BLaER1 treated with 17β-estradiol and CSF1 and Interleukin-3, amounts not matched to agents 10 nM and 100 nM (cell line): ENCODE results near the gene HCFC1.
"Not testable (repeated sequence)": the region's sequence is repeated elsewhere in the genome, so short reads cannot be mapped to it uniquely, and the experiment has no call there.

ENCODE experiments used
- H3K27ac ChIP-seq, 11 experiments: shearing (Covaris generic); formaldehyde crosslinking; 2 replicates each; pipeline ENCODE4 v1.8.1; 2022
- H3K27me3 ChIP-seq, 11 experiments: shearing (Covaris generic); formaldehyde crosslinking; 2 replicates each; pipeline ENCODE4 v1.8.1; 2022
- H3K36me3 ChIP-seq, 11 experiments: shearing (Covaris generic); formaldehyde crosslinking; 2 replicates each; pipeline ENCODE4 v1.8.1; 2022
- H3K4me1 ChIP-seq, 10 experiments: shearing (Covaris generic); formaldehyde crosslinking; 2 replicates each; pipeline ENCODE4 v1.8.1; 2022
- H3K4me2 ChIP-seq, 11 experiments: shearing (Covaris generic); formaldehyde crosslinking; 2 replicates each; pipeline ENCODE4 v1.8.1; 2022
- H3K4me3 ChIP-seq, 10 experiments: shearing (Covaris generic); formaldehyde crosslinking; 2 replicates each; pipeline ENCODE4 v1.8.1; 2022
- H3K9ac ChIP-seq, 11 experiments: shearing (Covaris generic); formaldehyde crosslinking; 2 replicates each; pipeline ENCODE4 v1.8.1; 2022
- H3K9me3 ChIP-seq, 11 experiments: shearing (Covaris generic); formaldehyde crosslinking; replicated peaks in 1 of 11; 2 replicates each; pipeline ENCODE4 v1.8.1; 2022
- H4K20me1 ChIP-seq, 11 experiments: shearing (Covaris generic); formaldehyde crosslinking; 2 replicates each; pipeline ENCODE4 v1.8.1; 2022
- Cebpa-rat ChIP-seq, 11 experiments: shearing (Covaris generic); IDR thresholded peaks; 2 replicates each; pipeline ENCODE4 v1.8.1; 2022

The HCFC1 gene

DNA sequence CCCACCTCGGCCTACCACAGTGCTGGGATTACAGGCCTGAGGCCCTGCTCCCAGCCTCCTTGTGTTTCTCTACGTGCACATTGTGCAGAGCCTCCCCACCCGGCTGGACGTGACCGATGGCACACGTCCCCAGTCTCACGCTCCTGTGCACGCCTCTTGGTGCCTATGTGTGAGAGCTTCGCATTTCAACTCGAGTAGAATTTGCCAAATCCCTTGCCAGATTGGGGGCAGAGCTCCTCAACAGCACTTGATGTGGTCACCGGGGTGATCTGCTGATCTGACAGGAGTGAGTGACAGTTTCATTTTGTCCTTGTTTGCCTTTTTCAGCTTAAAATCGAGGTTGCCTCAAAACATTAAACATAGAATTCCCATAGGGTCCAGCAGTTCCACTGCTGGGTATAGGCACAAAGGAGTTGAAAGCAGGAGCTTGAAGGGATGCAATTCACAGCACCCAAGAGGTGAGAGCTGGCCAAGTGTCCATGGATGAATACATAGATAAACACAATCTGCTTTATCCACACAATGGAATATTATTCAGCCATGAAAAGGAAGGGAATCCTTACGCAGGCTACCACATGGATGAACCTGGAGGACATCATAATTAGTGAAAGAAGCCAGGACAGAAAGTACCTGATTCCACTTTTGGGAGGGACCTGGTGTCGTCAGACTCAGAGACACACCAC is 18.5 kb upstream of the HCFC1 start:
- Histone ChIP-seq H3K36me3 (no peaks in the 10 kb centered on the region), H3K9me3 (peaks cover 0 to 12% (median 8%) of the 10 kb centered on the region in 11 experiments; a peak in 15 of 22 replicates), H4K20me1 (peaks cover 0 to 23% (median 9%) of the 10 kb centered on the region in 11 experiments; a peak in 11 of 22 replicates), H3K4me2 (peak overlapping the region; percentile 31 to 71 (median 51)), H3K27me3 (peaks cover 71 to 96% (median 92%) of the 10 kb centered on the region in 11 experiments), H3K9ac (peak overlapping the region in 8 of 11 experiments; percentile 21 to 57 (median 48); a peak in 11 of 22 replicates), H3K4me1 (peaks cover 41 to 75% (median 58%) of the 10 kb centered on the region in 10 experiments), H3K4me3 (no peak overlapping the region), H3K27ac (peak overlapping the region in 9 of 11 experiments; percentile 3 to 71 (median 68); a peak in 18 of 22 replicates)
- 0 out of 22 replicates have a peak, but pooled peaks of 1 of the 11 experiments have one; percentile 19 for TF ChIP-seq Cebpa-rat (IDR thresholded peaks at IDR 0.05)

GRCh38 chrX:153988493-153988892 is 16.9 kb upstream of the HCFC1 start:
- H3K4me2 ChIP-seq, result peak overlapping the region in 5 of 11 experiments; percentile 18 to 44 (median 24); a peak in 4 of 22 replicates
- H3K36me3 ChIP-seq, result no peaks in the 10 kb centered on the region
- H4K20me1 ChIP-seq, result peaks cover 0 to 37% (median 25%) of the 10 kb centered on the region in 11 experiments; a peak in 13 of 22 replicates
- H3K4me1 ChIP-seq, result peaks cover 58 to 91% (median 73%) of the 10 kb centered on the region in 10 experiments
- no peak for TF ChIP-seq Cebpa-rat (IDR thresholded peaks at IDR 0.05)
- H3K9ac ChIP-seq, result 0 out of 22 replicates have a peak overlapping the region, but pooled peaks of 1 of the 11 experiments have one; percentile 6
- peak overlapping the region in 6 of 11 experiments; percentile 11 to 69 (median 51); a peak in 8 of 22 replicates for H3K27ac ChIP-seq
- H3K4me3 ChIP-seq, result no peak overlapping the region
- peaks cover 0 to 12% (median 8%) of the 10 kb centered on the region in 11 experiments; a peak in 15 of 22 replicates for H3K9me3 ChIP-seq
- peaks cover 82 to 96% (median 94%) of the 10 kb centered on the region in 11 experiments for H3K27me3 ChIP-seq

GRCh38 chrX:153984351-153985178 is 12.9 kb upstream of the HCFC1 start:
- peaks cover 0 to 12% (median 0%) of the 10 kb centered on the region in 11 experiments; a peak in 3 of 22 replicates for H3K9me3 ChIP-seq
- H3K4me1 ChIP-seq, result peaks cover 62 to 93% (median 86%) of the 10 kb centered on the region in 10 experiments
- peak overlapping the region; percentile 54 to 90 (median 69) for H3K4me2 ChIP-seq
- no peak for TF ChIP-seq Cebpa-rat (IDR thresholded peaks at IDR 0.05)
- H3K4me3 ChIP-seq, result no peak overlapping the region
- peaks cover 0 to 55% (median 46%) of the 10 kb centered on the region in 11 experiments; a peak in 14 of 22 replicates for H4K20me1 ChIP-seq
- H3K9ac ChIP-seq, result peak overlapping the region in 10 of 11 experiments; percentile 53 to 80 (median 76); a peak in 18 of 22 replicates
- H3K36me3 ChIP-seq, result no peaks in the 10 kb centered on the region
- peaks cover 83 to 100% (median 96%) of the 10 kb centered on the region in 11 experiments for H3K27me3 ChIP-seq
- H3K27ac ChIP-seq, result peak overlapping the region in 10 of 11 experiments; percentile 64 to 92 (median 86); a peak in 19 of 22 replicates

- Histone ChIP-seq H4K20me1 (peaks cover 0 to 55% (median 41%) of the 10 kb centered on the region in 11 experiments; a peak in 14 of 22 replicates), H3K4me2 (peak overlapping the region; percentile 54 to 90 (median 84); a peak in 20 of 22 replicates), H3K4me1 (peaks cover 58 to 81% (median 74%) of the 10 kb centered on the region in 10 experiments), H3K4me3 (no peak overlapping the region), H3K9ac (peak overlapping the region in 3 of 11 experiments; percentile 11 to 76 (median 40); a peak in 4 of 22 replicates), H3K36me3 (no peaks in the 10 kb centered on the region), H3K9me3 (peaks cover 0 to 12% (median 0%) of the 10 kb centered on the region in 11 experiments; a peak in 3 of 22 replicates), H3K27me3 (peaks cover 81 to 100% (median 96%) of the 10 kb centered on the region in 11 experiments), H3K27ac (peak overlapping the region in 9 of 11 experiments; percentile 4 to 92 (median 87); a peak in 17 of 22 replicates)
- no peak for TF ChIP-seq Cebpa-rat (IDR thresholded peaks at IDR 0.05)
These were observed 11.7 kb upstream of the HCFC1 start for GRCh38 chrX:153983321-153983801.

DNA sequence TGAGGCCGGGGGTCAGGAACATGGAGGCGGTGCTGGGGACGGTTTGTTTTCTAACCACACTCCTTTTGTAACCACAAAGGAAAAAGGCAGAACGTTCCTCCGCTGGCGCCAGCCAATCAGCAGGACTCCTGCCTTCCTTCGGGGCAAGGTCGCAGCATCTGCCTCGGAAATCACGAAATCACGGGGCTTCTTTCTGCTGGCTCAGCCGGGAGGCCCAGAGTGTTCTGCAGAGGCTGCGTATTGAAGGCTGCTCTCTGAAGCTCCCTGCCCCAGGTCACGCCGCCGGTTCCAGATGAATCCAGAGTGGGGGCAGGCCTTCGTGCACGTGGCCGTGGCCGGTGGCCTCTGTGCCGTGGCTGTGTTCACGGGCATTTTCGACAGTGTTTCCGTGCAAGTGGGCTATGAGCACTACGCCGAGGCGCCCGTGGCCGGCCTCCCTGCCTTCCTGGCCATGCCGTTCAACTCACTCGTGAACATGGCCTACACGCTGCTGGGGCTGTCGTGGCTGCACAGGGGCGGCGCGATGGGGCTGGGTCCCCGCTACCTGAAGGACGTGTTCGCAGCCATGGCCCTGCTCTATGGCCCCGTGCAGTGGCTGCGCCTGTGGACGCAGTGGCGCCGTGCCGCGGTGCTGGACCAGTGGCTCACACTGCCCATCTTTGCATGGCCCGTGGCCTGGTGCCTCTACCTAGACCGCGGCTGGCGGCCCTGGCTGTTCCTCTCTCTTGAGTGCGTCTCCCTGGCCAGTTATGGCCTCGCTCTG is 10.3 kb upstream of the HCFC1 start:
- Histone ChIP-seq H3K4me1 (peaks cover 58 to 69% (median 64%) of the 10 kb centered on the region in 10 experiments), H4K20me1 (peaks cover 0 to 62% (median 47%) of the 10 kb centered on the region in 11 experiments; a peak in 14 of 22 replicates), H3K9me3 (peaks cover 0 to 12% (median 0%) of the 10 kb centered on the region in 11 experiments; a peak in 3 of 22 replicates), H3K27me3 (peaks cover 86 to 100% (median 97%) of the 10 kb centered on the region in 11 experiments), H3K4me3 (peak overlapping the region in 4 of 10 experiments; percentile 11 to 49 (median 14); a peak in 3 of 20 replicates), H3K9ac (peak overlapping the region in 10 of 11 experiments; percentile 60 to 81 (median 74); a peak in 18 of 22 replicates), H3K27ac (peak overlapping the region; percentile 80 to 92 (median 87)), H3K36me3 (no peaks in the 10 kb centered on the region), H3K4me2 (peak overlapping the region; percentile 67 to 90 (median 84))
- TF ChIP-seq Cebpa-rat (IDR thresholded peaks at IDR 0.05), result no peak

DNA sequence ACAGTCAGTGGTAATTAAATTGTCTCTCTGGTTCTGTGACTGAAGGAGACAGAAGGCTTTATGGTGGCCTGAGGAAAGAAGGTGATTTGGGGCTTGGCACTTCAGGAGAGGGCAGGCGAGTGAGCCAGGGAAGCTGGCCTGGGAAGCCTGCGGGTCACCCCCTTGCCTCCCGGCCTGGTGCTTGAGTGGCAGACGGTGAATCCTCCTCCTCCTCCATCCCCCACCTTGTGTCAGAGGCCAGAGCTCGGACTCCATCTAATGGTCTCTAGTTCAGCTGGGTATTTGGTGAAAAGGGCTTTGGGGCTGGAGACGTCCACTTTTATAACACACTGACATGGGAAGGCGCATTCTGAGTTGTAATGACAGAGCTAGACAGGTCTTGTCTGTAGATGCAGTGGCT is 9.6 kb upstream of the HCFC1 start:
- no peak for TF ChIP-seq Cebpa-rat (IDR thresholded peaks at IDR 0.05)
- peaks cover 0 to 12% (median 0%) of the 10 kb centered on the region in 11 experiments; a peak in 3 of 22 replicates for H3K9me3 ChIP-seq
- H3K4me3 ChIP-seq, result peak overlapping the region in 3 of 10 experiments; percentile 4 to 9 (median 8); a peak in 2 of 20 replicates
- no peaks in the 10 kb centered on the region for H3K36me3 ChIP-seq
- peak overlapping the region; percentile 60 to 81 (median 74); a peak in 21 of 22 replicates for H3K9ac ChIP-seq
- peaks cover 86 to 100% (median 97%) of the 10 kb centered on the region in 11 experiments for H3K27me3 ChIP-seq
- H3K4me2 ChIP-seq, result peak overlapping the region; percentile 67 to 90 (median 84)
- H3K4me1 ChIP-seq, result peaks cover 54 to 61% (median 57%) of the 10 kb centered on the region in 10 experiments
- H3K27ac ChIP-seq, result peak overlapping the region; percentile 80 to 92 (median 87)
- H4K20me1 ChIP-seq, result peaks cover 0 to 70% (median 46%) of the 10 kb centered on the region in 11 experiments; a peak in 17 of 22 replicates

DNA sequence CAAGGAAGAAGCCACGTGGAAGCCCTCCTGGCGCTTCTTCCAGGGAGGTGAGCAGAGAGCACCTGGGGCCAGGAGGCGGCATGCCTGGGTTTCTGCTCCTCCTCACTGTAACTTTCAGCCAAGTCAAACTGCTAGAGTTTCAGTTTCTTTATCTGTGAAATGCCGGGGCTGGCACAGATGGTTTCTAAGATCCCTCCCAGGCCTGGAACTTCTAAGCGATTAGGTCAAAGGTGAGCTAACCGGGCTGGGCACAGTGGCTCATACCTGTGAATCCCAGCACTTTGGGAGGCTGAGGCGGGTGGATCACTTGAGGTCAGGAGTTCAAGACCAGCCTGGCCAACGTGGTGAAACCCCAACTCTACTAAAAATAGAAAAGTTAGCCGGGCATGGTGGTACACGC is 8.8 kb upstream of the HCFC1 start:
- H3K4me3 ChIP-seq, H3K36me3 ChIP-seq: not testable (repeated sequence)
- Histone ChIP-seq H4K20me1 (peaks cover 5 to 72% (median 50%) of the 10 kb centered on the region in 11 experiments; a peak in 18 of 22 replicates), H3K27me3 (peaks cover 90 to 100% (median 97%) of the 10 kb centered on the region in 11 experiments), H3K4me1 (peaks cover 48 to 58% (median 52%) of the 10 kb centered on the region in 10 experiments), H3K4me2 (peak overlapping the region; percentile 67 to 90 (median 84); a peak in 21 of 22 replicates), H3K9me3 (peaks cover 0 to 12% (median 0%) of the 10 kb centered on the region in 11 experiments; a peak in 3 of 22 replicates), H3K9ac (peak overlapping the region; percentile 60 to 81 (median 74); a peak in 17 of 22 replicates), H3K27ac (peak overlapping the region; percentile 80 to 92 (median 87); a peak in 21 of 22 replicates)
